Skeletal muscle cell (primary cell): ENCODE results near the gene WDR45.

ENCODE experiments used
- DNase-seq: peaks from one replicate; pipeline ENCODE4 v3.0.0-alpha.2; 2010; ENCODE audit warnings: low read depth
- H3K4me3 ChIP-seq: 2 replicates; pipeline ENCODE4 v1.5.1; 2011; ENCODE audit warnings: low read depth, mild to moderate bottlenecking, control low read depth, low read length, moderate library complexity

The WDR45 gene

DNA sequence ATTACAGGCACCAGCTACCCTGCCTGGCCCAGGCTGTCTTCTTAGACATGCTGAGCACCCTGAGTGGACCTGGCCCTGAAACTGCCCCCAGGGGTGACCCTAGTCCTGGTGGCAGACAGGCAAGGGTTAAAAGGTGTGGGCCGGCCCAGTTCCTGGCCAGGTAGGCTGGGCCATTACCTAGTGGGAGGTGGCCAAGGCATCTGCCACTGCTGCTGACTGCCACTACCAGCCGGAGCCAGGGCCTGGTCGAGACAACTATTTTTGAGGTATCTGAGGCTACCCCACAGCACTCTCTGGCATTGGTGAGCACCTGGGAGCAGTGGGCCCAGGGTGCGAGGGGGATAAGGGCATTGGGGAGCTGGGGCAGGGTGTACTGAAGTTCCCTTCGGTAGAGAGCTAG, 20.9 kb downstream of the WDR45 start, which contains the start of gene CCDC120:
TSS of gene CCDC120 (plus strand) at position 206 of the 400 bp plus-strand sequence. CDS start 3,043 bp downstream, outside the sequence.
- no peak for DNase-seq
- no peak within 1 kb of the TSS for H3K4me3 ChIP-seq

DNA sequence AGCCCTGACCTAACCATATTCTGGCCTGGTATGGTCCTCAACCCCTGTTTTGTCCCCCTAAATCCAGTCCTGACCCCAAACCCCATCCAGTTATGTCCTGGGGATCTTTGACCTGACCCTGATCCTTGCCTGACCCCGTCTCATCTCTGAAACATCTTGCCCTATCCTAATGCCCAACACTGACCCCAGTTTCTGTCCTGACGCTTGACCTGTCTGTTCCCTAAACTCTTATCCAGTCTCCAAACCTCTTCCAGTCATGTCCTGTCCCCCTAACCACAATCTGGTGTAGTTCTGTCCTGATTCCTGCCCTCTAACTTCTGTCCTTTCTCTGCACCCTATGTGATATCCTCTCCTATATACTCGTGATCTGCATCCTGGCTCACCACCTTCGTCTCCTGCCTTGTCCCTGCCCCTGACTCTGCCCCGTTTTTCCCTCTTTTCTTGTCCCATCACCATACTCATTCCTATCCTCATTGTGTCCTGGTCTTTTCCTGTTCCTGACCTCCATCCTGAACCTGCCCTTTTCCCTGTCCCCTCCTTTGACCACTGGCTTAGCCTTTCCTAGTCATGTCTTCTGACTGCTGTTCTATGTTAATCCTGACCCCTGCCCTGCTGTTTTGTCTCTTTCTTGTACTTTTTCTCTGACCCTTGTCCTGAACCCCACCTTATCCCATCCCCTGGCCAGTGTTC, 25.5 kb downstream of the WDR45 start:
- no peak for DNase-seq
- H3K4me3 ChIP-seq, result peak overlapping the region; percentile 58

- no peak for DNase-seq
- H3K4me3 ChIP-seq, result peak overlapping the region; percentile 58
Observed at GRCh38 chrX:49053223-49054072, 26.2 kb downstream of the WDR45 start.

DNA sequence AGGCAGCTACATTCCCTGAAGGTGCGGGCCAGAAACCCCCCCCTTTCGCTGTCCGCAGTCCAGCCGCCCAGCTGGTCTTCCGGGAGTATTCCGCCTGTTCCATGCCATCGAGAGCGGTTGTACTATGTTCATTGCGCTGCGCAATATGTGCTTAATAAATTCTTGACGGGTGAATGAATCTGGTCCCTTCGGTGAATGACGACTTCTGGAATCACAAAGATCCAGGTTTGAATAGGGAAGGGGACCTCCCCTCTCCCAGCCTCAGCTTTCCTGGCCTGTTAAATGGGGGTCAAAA, 35.8 kb downstream of the WDR45 start:
- no peak overlapping the region for H3K4me3 ChIP-seq
- no peak for DNase-seq

DNA sequence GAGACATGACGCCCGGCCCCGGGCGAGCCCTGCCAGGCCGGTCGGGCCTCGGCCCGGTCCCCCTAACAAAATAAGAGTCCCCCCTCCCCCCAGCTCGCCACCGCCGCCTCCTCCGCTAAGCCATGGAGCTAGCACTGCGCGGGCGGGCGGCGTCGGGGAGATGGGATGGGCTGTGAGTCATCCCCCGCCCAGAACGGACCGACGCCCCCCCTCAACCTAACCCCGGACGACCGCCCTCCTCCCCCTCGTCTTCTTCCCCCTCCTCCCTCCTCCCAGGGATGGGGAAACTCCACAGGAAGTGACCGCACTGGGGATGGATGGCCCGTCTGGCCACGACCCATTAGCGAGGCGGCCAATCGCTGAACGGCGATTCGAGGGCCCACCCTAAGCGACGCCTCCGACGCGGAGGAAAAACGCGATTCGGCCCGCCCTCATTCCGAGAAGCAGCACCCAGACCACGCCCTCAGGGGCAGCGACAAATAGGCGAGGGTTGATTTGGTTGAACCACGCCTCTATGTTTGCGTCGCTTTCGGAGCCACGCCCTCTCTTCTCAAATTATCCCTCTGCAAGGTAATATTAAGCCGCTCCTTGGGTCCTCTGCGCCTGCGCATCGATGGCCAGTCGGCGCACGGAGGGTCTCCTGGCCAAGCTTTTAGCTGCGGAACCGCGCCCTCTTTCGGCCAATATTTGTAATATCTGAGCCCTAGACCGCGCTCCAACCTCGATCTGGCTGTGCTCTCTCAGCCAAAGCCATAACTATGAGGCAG, 36.3 kb downstream of the WDR45 start, which contains the start of gene TFE3:
TSS of gene TFE3 (minus strand) at position 138 of the 767 bp plus-strand sequence. CDS start at position 7, 131 bp downstream.
- peak within 1 kb of the TSS; percentile 71 for H3K4me3 ChIP-seq
- DNase-seq, result peak; percentile 95

DNA sequence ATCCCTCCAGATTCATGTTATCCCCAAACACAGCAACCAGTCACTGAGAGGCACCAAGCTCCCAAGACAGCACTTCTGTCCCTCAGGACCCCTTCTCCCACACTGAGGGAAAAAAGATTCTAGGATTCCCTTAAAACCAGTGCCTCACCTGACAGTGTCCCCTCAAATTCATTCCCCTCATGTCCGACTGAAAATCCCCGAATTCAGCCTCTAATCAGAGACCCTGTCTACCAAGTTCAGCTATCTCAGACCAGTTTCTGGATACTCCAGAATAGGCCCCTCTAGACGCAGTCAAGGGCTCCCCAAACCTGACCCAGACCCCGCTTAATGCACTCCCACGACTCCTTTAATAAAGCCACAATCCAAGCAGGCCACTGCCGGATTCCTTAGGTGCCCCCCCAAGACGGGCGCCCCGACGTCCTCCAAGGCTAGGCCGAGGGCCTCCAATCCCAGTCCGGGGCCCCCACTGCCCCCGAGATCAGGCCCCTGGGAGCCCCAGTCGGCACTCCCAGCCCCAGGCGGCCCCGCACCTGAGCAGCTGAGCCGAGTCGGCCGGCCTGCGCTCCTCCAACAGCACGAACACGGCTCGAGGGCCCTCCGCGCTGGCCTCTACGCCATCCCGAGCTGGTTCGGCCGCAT, 37.0 kb downstream of the WDR45 start:
- peak overlapping the region; percentile 71 for H3K4me3 ChIP-seq
- no peak for DNase-seq

- H3K4me3 ChIP-seq, result peak overlapping the region; percentile 71
- DNase-seq, result peak; percentile 36
Observed at GRCh38 chrX:49041744-49042580, 37.7 kb downstream of the WDR45 start.

DNA sequence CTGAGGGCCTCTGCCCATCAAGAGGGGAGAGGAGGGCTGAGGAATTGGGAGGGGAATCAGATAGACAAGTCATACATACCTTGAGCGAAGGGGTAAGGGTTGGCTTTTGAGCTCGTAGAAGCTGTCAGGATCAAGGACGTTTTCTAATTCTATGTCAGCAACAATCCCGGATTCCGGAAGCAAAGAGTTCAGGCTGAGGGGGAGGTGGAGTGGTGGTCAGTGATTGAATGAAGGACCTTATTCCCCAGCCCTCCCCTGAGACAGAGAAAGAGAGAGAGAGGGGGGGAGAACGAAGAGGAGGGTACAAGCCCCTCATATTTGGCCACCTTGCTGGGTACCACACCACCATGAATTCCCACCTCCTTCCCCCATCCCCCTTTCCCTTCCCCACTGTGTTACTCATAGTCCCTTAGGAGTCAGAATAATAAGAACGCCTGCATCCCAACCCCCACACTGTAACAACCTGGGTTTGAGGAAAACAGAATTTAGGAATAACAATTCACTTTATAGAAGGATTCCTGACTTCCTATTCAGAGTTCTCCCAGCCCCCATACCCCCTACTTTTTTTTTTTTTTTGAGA, 39.2 kb downstream of the WDR45 start:
- H3K4me3 ChIP-seq, result peak overlapping the region; percentile 71
- peak; percentile 22 for DNase-seq

- H3K4me3 ChIP-seq, result peak overlapping the region; percentile 71
- peak; percentile 84 for DNase-seq
Observed at GRCh38 chrX:49039598-49040375, 39.9 kb downstream of the WDR45 start.

DNA sequence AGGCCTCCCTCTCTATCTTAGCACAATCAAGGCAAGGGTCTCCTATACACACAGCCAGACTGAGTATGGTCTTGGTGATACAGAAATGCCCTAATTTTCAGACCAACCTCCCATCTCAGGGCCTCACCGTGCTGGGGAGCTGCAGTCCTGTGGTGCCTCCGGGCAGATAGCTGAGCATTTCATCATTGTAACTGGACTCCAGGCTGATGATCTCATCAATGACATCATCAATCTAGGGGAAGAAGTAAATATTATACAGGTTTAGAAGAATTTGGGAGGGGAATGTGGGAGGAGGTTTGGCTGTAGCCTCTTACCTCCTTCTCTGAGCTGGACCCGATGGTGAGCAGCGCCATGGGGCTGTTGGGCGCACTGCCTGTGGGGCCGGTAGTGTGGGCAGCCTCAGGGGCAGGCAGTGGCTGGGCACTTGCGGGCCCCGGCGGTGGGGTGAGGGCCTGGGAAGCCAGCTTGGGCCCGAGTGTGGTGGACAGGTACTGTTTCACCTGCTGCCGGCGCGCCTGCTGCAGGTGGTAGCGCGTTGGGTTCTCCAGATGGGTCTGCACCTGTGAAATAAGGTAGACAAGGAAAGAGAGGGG, 41.7 kb downstream of the WDR45 start:
- DNase-seq, result no peak
- no peak overlapping the region for H3K4me3 ChIP-seq

DNA sequence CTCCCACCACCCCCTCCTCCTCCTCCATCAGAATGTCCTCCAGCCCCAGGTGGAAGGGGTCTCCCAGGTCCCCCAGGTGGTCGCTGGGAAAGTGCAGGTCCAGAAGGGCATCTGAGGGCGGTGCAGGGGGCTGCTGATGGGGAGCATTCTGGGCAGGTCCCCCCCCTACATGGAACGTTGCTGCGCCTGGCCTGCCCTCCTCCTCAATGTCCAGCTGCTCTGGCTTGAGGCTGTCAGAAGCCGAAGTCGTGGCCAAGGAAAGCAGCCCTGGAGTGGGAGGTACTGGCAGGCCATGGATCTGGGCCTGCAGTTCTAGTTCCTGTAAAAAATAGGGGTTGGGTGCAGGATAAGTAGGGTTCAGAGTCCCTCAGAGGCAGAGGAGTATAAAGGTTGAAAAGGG, 49.4 kb downstream of the WDR45 start:
- DNase-seq, result no peak
- H3K4me3 ChIP-seq, result no peak overlapping the region

DNA sequence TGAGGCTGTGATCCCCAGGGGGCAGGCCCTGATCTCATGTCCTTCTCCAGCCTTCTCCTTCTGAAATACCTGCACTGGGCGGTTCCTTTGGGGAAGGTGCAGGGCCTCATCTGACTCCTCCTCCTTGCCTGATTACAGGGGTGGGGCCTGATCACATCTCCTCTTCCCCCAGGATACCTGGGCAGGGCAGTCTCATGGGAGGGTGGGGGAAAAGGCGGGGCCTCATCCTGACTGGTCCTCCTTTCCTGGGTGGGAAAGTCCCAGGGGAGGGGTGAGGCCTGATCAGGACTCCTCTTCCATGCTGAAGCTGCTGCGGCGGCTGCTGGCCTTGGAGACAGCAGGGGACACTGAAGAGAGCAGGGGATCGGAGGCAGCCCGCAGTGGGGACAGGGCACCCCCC, 49.8 kb downstream of the WDR45 start:
- H3K4me3 ChIP-seq, result no peak overlapping the region
- DNase-seq, result no peak
